ENCODE data around the gene CENPVL1. TPM values are rescaled to one million over a fixed set of nuclear protein-coding genes. Genes with fewer than 3 reads are reported as not detected.
A peak's percentile ranks its signal among the peaks of the same experiment; 100 is the strongest.
"Not testable (repeated sequence)": the region's sequence is repeated elsewhere in the genome, so short reads cannot be mapped to it uniquely, and the experiment has no call there.

Gene CENPVL1
- not detected in 2 replicates for total RNA-seq (2014; rRNA removed; shearing (Covaris generic); ENCODE audit: low replicate concordance)

DNA sequence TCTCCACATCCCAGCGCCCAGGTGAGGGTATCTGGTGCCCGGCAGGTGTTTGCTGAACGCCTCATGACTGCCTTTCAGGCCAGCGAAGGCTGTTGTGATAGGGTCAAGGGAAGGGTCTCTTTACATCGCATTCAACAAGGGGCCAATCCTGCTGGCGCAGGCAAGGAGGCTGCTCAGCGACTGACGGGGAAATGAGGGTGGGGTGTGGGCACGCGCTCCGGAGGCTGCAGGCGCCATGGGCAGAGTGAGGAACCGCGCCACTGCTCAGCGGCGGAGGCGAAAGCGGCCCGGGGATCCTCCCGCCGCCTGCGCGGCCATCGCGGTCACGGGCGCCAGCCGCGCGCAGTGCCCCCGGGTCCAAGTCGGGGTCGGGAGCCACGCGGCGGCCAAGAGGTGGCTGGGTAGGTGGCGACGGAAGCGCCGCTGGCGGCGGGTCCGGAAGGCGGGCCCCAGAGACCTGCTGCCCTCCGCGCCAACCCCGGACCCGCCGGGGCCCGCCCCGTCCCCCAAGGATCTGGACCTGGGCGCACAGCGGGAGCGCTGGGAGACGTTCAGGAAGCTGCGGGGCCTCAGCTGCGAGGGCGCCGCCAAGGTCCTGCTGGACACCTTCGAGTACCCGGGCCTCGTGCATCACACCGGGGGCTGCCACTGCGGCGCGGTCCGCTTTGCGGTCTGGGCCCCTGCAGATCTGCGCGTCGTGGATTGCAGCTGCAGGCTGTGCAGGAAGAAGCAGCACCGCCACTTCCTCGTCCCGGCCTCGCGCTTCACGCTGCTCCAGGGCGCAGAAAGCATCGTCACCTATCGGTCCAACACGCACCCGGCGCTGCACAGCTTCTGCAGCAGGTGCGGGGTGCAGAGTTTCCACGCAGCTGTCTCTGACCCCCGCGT lies at the start of gene CENPVL1:
CENPVL1 (plus strand) TSS at position 236 of the 888 bp plus-strand sequence; CDS start at position 236, 0 bp downstream.
- H3K4me2 ChIP-seq (ENCODE audit: low read depth, low read length, poor library complexity, severe bottlenecking); H3K4me3 ChIP-seq (ENCODE audit: low read length); H2AFZ ChIP-seq (ENCODE audit: low read length); H3K27me3 ChIP-seq (ENCODE audit: low read length); H3K36me3 ChIP-seq (ENCODE audit: insufficient read depth, low read length); H4K20me1 ChIP-seq (ENCODE audit: insufficient read depth, low read depth, low read length); H3K79me2 ChIP-seq (ENCODE audit: low read length); H3K4me1 ChIP-seq (ENCODE audit: low read length); H3K27ac ChIP-seq (ENCODE audit: low read length); DNase-seq; H3K9me3 ChIP-seq (ENCODE audit: low read length); H3K9me2 ChIP-seq (replicated peaks; ENCODE audit: insufficient read depth, low read length); H3K9ac ChIP-seq (ENCODE audit: low read length): not testable (repeated sequence)

DNA sequence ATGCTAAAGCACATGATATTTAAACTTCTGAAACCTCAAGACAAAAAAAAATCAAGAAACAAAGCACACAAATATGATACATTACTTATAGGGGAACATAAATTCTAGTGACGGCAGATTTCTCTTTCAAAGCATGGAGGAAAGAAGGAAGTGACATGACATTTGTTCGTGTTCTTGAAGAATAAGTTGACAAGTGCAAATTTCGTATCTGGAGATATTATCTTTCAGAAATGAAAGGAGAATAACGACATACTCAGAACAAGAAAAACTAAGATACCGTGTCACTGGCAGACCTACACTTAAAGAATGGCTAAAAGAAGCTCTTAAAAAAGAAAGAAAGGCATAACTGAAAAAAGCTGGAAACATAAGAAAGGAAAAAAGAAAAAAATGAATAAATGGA lies 44.3 kb upstream of the CENPVL1 start:
- H2AFZ ChIP-seq (ENCODE audit: low read length) = no peak overlapping the region
- no peaks in the 10 kb centered on the region for H3K36me3 ChIP-seq (ENCODE audit: insufficient read depth, low read length)
- H4K20me1 ChIP-seq (ENCODE audit: insufficient read depth, low read depth, low read length) = no peaks in the 10 kb centered on the region
- H3K27ac ChIP-seq (ENCODE audit: low read length) = no peak overlapping the region
- H3K4me2 ChIP-seq (ENCODE audit: low read depth, low read length, poor library complexity, severe bottlenecking) = no peak overlapping the region
- H3K9ac ChIP-seq (ENCODE audit: low read length) = no peak overlapping the region
- H3K9me3 ChIP-seq (ENCODE audit: low read length) = no peaks in the 10 kb centered on the region
- no peaks in the 10 kb centered on the region for H3K27me3 ChIP-seq (ENCODE audit: low read length)
- no peak for DNase-seq
- H3K9me2 ChIP-seq (replicated peaks; ENCODE audit: insufficient read depth, low read length) = no peaks in the 10 kb centered on the region
- no peaks in the 10 kb centered on the region for H3K4me1 ChIP-seq (ENCODE audit: low read length)
- H3K79me2 ChIP-seq (ENCODE audit: low read length) = no peaks in the 10 kb centered on the region
- H3K4me3 ChIP-seq (ENCODE audit: low read length) = no peak overlapping the region

- not testable (repeated sequence) for H3K9me2 ChIP-seq (replicated peaks; ENCODE audit: insufficient read depth, low read length); H3K36me3 ChIP-seq (ENCODE audit: insufficient read depth, low read length); H3K27ac ChIP-seq (ENCODE audit: low read length); H3K9me3 ChIP-seq (ENCODE audit: low read length); H3K4me3 ChIP-seq (ENCODE audit: low read length); H4K20me1 ChIP-seq (ENCODE audit: insufficient read depth, low read depth, low read length); H3K4me1 ChIP-seq (ENCODE audit: low read length); H3K79me2 ChIP-seq (ENCODE audit: low read length); H3K9ac ChIP-seq (ENCODE audit: low read length); H2AFZ ChIP-seq (ENCODE audit: low read length); H3K27me3 ChIP-seq (ENCODE audit: low read length); DNase-seq; H3K4me2 ChIP-seq (ENCODE audit: low read depth, low read length, poor library complexity, severe bottlenecking)
Measured at GRCh38 chrX:51679689-51680433, 30.5 kb upstream of the CENPVL1 start.

GRCh38 chrX:51681808-51682719 lies 28.2 kb upstream of the CENPVL1 start:
- H3K4me2 ChIP-seq (ENCODE audit: low read depth, low read length, poor library complexity, severe bottlenecking); H4K20me1 ChIP-seq (ENCODE audit: insufficient read depth, low read depth, low read length); H3K4me3 ChIP-seq (ENCODE audit: low read length); H2AFZ ChIP-seq (ENCODE audit: low read length); H3K4me1 ChIP-seq (ENCODE audit: low read length); H3K27me3 ChIP-seq (ENCODE audit: low read length); DNase-seq; H3K79me2 ChIP-seq (ENCODE audit: low read length); H3K9me3 ChIP-seq (ENCODE audit: low read length); H3K9ac ChIP-seq (ENCODE audit: low read length); H3K36me3 ChIP-seq (ENCODE audit: insufficient read depth, low read length); H3K9me2 ChIP-seq (replicated peaks; ENCODE audit: insufficient read depth, low read length); H3K27ac ChIP-seq (ENCODE audit: low read length): not testable (repeated sequence)

GRCh38 chrX:51682720-51683062 lies 27.6 kb upstream of the CENPVL1 start, which contains the start of gene CENPVL2:
TSS of gene CENPVL2 (minus strand) at chrX:51682831. CDS start at chrX:51682831, 0 bp downstream.
- H3K27me3 ChIP-seq (ENCODE audit: low read length); H3K9me3 ChIP-seq (ENCODE audit: low read length); H3K79me2 ChIP-seq (ENCODE audit: low read length): not testable (repeated sequence)

DNA sequence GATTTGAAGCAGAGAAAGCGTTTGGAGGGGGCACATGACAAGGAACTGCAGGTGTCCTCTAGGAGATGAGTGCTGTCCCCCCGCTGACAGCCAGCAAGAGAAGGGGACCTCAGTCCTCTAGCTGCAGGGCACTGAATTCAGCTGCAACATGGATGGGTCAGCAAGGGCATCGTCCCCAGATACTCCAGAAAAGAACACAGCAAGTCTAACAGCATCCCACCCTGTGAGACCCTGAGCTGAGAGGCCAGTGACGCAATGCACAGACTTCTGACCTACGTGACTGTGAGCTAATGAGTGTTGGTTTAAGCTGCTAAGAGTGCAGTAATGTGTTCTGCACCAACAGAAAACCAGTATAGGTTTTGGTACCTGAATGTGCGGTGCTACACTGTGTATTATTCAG lies 16.1 kb upstream of the CENPVL1 start:
- H2AFZ ChIP-seq (ENCODE audit: low read length) = no peak overlapping the region
- H3K4me2 ChIP-seq (ENCODE audit: low read depth, low read length, poor library complexity, severe bottlenecking) = no peak overlapping the region
- H3K79me2 ChIP-seq (ENCODE audit: low read length) = no peaks in the 10 kb centered on the region
- H3K9me3 ChIP-seq (ENCODE audit: low read length) = no peaks in the 10 kb centered on the region
- H3K4me1 ChIP-seq (ENCODE audit: low read length) = no peaks in the 10 kb centered on the region
- no peaks in the 10 kb centered on the region for H3K36me3 ChIP-seq (ENCODE audit: insufficient read depth, low read length)
- no peak overlapping the region for H3K4me3 ChIP-seq (ENCODE audit: low read length)
- H3K9me2 ChIP-seq (replicated peaks; ENCODE audit: insufficient read depth, low read length) = no peaks in the 10 kb centered on the region
- no peaks in the 10 kb centered on the region for H3K27me3 ChIP-seq (ENCODE audit: low read length)
- H4K20me1 ChIP-seq (ENCODE audit: insufficient read depth, low read depth, low read length) = no peaks in the 10 kb centered on the region
- H3K27ac ChIP-seq (ENCODE audit: low read length) = no peak overlapping the region
- DNase-seq = peak; percentile 21
- H3K9ac ChIP-seq (ENCODE audit: low read length) = no peak overlapping the region

More at GRCh38 chrX:51682720-51683062, 27.6 kb upstream of the CENPVL1 start, which contains the start of gene CENPVL2:
- not testable (repeated sequence) for H4K20me1 ChIP-seq (ENCODE audit: insufficient read depth, low read depth, low read length); H3K4me1 ChIP-seq (ENCODE audit: low read length); H3K4me3 ChIP-seq (ENCODE audit: low read length); H3K9ac ChIP-seq (ENCODE audit: low read length); H3K36me3 ChIP-seq (ENCODE audit: insufficient read depth, low read length); H3K27ac ChIP-seq (ENCODE audit: low read length); H3K4me2 ChIP-seq (ENCODE audit: low read depth, low read length, poor library complexity, severe bottlenecking); H2AFZ ChIP-seq (ENCODE audit: low read length); DNase-seq; H3K9me2 ChIP-seq (replicated peaks; ENCODE audit: insufficient read depth, low read length)

- no peaks in the 10 kb centered on the region for H3K9me2 ChIP-seq (replicated peaks; ENCODE audit: insufficient read depth, low read length)
- no peaks in the 10 kb centered on the region for H3K4me1 ChIP-seq (ENCODE audit: low read length)
- H3K27me3 ChIP-seq (ENCODE audit: low read length) = no peaks in the 10 kb centered on the region
- H3K9ac ChIP-seq (ENCODE audit: low read length) = no peak overlapping the region
- no peaks in the 10 kb centered on the region for H3K9me3 ChIP-seq (ENCODE audit: low read length)
- H2AFZ ChIP-seq (ENCODE audit: low read length) = no peak overlapping the region
- peak; percentile 31 for DNase-seq
- no peaks in the 10 kb centered on the region for H4K20me1 ChIP-seq (ENCODE audit: insufficient read depth, low read depth, low read length)
- H3K79me2 ChIP-seq (ENCODE audit: low read length) = no peaks in the 10 kb centered on the region
- no peak overlapping the region for H3K4me2 ChIP-seq (ENCODE audit: low read depth, low read length, poor library complexity, severe bottlenecking)
- no peaks in the 10 kb centered on the region for H3K36me3 ChIP-seq (ENCODE audit: insufficient read depth, low read length)
- H3K4me3 ChIP-seq (ENCODE audit: low read length) = no peak overlapping the region
- no peak overlapping the region for H3K27ac ChIP-seq (ENCODE audit: low read length)
Measured at GRCh38 chrX:51697397-51697796, 12.9 kb upstream of the CENPVL1 start.

Data from Karpas-422 (cell line).